ENCODE results near the gene PHACTR1.
"Not testable (repeated sequence)": the region's sequence is repeated elsewhere in the genome, so short reads cannot be mapped to it uniquely, and the experiment has no call there.

PHACTR1 gene

DNA sequence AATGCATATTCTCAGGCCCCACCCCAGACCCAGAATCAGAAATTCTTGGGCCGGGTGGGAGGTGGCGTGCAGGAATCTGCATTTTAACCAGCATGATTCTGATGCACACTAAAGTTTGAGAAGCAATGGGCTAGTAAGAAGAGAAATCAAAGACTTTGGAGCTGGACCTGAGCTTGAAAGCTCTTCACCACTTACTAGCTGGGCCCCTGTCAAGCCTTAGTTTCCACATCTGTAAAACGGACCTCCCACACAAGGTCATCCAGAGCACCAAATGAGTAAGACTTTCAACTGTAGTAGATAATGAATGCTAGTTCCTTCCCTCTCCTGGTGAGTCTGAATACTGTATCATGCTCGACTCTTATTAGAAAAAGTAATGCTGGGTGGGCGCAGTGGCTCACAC is 524.8 kb downstream of the PHACTR1 start:
- DNase-seq (ENCODE audit: low read depth) = no peak
- H3K4me3 ChIP-seq (ENCODE audit: low read depth, low read length) = no peak overlapping the region
- TF ChIP-seq, protein P1, sequence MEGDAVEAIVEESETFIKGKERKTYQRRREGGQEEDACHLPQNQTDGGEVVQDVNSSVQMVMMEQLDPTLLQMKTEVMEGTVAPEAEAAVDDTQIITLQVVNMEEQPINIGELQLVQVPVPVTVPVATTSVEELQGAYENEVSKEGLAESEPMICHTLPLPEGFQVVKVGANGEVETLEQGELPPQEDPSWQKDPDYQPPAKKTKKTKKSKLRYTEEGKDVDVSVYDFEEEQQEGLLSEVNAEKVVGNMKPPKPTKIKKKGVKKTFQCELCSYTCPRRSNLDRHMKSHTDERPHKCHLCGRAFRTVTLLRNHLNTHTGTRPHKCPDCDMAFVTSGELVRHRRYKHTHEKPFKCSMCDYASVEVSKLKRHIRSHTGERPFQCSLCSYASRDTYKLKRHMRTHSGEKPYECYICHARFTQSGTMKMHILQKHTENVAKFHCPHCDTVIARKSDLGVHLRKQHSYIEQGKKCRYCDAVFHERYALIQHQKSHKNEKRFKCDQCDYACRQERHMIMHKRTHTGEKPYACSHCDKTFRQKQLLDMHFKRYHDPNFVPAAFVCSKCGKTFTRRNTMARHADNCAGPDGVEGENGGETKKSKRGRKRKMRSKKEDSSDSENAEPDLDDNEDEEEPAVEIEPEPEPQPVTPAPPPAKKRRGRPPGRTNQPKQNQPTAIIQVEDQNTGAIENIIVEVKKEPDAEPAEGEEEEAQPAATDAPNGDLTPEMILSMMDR (IDR thresholded peaks at IDR 0.05; ENCODE audit: control insufficient read depth, extremely low read depth, insufficient read depth) = no peak

DNA sequence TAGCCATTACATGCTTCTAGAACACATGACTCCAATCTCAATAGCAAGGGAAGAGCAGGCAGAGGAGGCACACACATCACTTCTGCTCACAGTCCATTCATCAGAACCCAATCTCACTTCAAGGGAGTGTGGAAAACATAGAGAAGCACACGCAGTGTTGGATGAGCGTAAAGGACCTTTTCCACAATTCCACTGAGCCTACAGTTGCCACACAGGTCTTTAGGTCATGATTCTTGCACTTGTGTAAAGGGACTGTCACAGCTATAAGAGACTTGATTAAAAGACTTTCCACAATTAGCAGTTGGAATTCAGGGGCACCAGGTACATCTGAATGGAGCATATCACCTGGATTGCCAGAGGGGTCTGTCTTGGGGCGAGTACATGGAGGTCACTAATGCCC is 525.6 kb downstream of the PHACTR1 start:
- no peak overlapping the region for H3K4me3 ChIP-seq (ENCODE audit: low read depth, low read length)
- TF ChIP-seq, protein P1 (IDR thresholded peaks at IDR 0.05; ENCODE audit: control insufficient read depth, extremely low read depth, insufficient read depth) = no peak
- DNase-seq (ENCODE audit: low read depth) = no peak

DNA sequence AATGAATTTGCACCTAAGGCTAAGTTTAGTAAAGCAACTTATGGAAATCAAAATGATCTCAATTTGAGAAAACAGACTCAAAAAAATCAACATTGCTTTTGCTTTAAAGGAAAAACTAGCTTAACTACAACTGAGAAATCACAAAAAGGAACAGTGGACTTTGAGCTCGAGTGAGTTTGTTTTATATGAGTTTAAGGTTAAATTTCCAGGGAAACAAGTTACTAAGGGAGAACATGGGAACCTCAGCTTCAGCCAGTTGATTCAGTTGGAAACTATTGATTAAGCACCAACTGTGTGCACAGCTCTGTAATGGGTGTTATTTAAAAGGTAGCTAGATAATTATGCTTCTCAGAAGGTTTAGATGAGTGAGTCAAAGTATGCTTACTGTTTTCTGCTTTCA is 526.0 kb downstream of the PHACTR1 start:
- TF ChIP-seq, protein P1 (IDR thresholded peaks at IDR 0.05; ENCODE audit: control insufficient read depth, extremely low read depth, insufficient read depth) = no peak
- no peak for DNase-seq (ENCODE audit: low read depth)
- H3K4me3 ChIP-seq (ENCODE audit: low read depth, low read length) = no peak overlapping the region

DNA sequence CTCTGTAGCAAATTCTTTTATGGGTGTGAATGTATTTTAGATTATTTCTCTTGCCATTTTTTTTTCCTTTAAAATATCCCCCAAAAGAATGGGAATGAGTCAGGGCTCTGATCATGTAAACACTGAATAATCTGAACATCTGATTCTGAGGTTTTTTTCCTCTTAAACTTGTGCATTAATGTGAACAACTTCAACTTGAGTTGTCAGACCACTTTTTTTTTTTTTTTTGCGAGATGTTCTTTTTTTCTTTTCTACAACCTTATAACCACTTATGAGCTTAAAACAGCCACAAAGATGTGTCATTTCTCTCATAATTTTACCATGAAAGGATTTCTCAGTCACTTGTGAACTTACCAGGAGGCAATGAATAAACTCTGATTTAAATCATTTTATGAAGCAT is 526.5 kb downstream of the PHACTR1 start:
- no peak for DNase-seq (ENCODE audit: low read depth)

DNA sequence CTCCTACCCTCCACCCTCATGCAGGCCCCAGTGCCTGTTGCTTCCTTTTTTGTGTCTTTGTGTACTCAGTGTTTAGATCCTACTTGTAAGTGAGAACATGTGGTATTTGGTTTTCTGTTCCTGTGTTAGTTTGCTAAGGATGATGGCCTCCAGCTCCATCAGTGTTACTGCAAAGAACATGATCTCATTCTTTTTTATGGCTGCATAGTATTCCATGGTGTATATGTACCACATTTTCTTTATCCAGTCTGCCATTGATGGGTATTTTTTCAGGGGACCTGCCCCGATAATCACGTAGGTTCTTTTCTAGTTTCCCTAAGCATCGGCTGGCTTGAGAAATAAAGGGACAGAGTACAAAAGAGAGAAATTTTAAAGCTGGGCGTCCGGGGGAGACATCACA is 527.2 kb downstream of the PHACTR1 start:
- not testable (repeated sequence) for DNase-seq (ENCODE audit: low read depth); H3K4me3 ChIP-seq (ENCODE audit: low read depth, low read length)

More for the DNA sequence above, 526.5 kb downstream of the PHACTR1 start:
- H3K4me3 ChIP-seq (ENCODE audit: low read depth, low read length) = no peak overlapping the region
- TF ChIP-seq, protein P1 (IDR thresholded peaks at IDR 0.05; ENCODE audit: control insufficient read depth, extremely low read depth, insufficient read depth) = no peak

DNA sequence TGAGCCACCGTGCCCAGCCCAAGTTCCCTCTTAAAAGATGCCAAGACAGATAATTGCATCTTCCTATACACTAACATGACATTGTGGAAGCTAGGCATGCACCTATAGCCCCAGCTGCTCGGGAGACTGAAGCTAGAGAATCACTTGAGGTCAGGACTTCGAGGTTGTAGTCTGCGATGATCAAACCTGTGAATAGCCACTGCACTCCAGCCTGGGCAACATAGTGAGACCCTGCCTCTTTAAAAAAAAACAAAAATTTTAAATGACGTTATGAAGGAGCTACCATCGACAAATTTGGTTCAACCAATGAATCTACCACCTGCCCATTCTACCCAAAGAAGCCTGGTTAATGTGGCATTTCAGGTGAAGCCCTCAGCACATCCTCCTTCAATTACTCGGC is 531.1 kb downstream of the PHACTR1 start:
- DNase-seq (ENCODE audit: low read depth) = no peak
- TF ChIP-seq, protein P1 (IDR thresholded peaks at IDR 0.05; ENCODE audit: control insufficient read depth, extremely low read depth, insufficient read depth) = no peak
- H3K4me3 ChIP-seq (ENCODE audit: low read depth, low read length) = no peak overlapping the region

DNA sequence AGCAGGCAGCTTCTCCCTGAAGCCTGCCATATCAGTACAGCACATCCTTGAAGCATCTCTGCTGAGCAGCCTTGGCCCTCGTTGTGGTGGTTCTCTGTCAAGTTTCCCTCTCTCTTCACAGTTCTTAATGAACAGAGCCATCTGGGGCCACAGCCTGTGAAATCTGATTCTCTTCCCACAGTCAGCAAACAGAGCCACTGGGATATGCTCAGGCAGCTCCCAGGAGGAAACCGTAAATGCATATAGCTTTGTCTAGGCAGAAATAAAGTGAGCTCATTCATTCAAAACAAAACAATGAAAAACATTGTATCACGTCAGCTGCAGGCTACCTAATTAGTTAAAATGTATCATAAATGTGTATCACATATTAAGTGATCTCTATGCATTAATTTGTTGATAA is 531.5 kb downstream of the PHACTR1 start:
- TF ChIP-seq, protein P1 (IDR thresholded peaks at IDR 0.05; ENCODE audit: control insufficient read depth, extremely low read depth, insufficient read depth) = no peak
- no peak overlapping the region for H3K4me3 ChIP-seq (ENCODE audit: low read depth, low read length)
- peak; percentile 54 for DNase-seq (ENCODE audit: low read depth)

All from LNCaP clone FGC (cell line).